HL-60 (cell line): Measurements from ENCODE around the gene GCAT.

Experiments used
- CTCF ChIP-seq: IDR thresholded peaks from one replicate; pipeline ENCODE4 v1.5.1; 2011; ENCODE audit warnings: low read length, control low read depth, inconsistent platforms; ENCODE audit not compliant: insufficient read depth
- GABPA ChIP-seq: IDR thresholded peaks from 2 replicates; pipeline ENCODE4 v1.6.1; 2012; ENCODE audit warnings: low read depth
- POLR2AphosphoS5 ChIP-seq: IDR thresholded peaks from 2 replicates; pipeline ENCODE4 v1.6.1; 2012; ENCODE audit warnings: low read depth
- REST ChIP-seq: IDR thresholded peaks from 2 replicates; pipeline ENCODE4 v1.6.1; 2012; ENCODE audit warnings: low read depth; ENCODE audit not compliant: insufficient replicate concordance
- SPI1 ChIP-seq: IDR thresholded peaks from 2 replicates; pipeline ENCODE4 v1.6.1; 2012; ENCODE audit warnings: low read depth, mild to moderate bottlenecking, borderline replicate concordance

- TF ChIP-seq CTCF = no peak
- TF ChIP-seq REST = no peak
- no peak for TF ChIP-seq POLR2AphosphoS5
- no peak for TF ChIP-seq GABPA
- no peak for TF ChIP-seq SPI1
Observed at GRCh38 chr22:37831472-37831871, 23.7 kb downstream of the GCAT start.
